Measurements from ENCODE around the gene LYST. TPM values are rescaled to one million over a fixed set of nuclear protein-coding genes. Genes with fewer than 3 reads are reported as not detected.

LYST gene
- total and polyA plus RNA-seq, 2 donors (not counting 3 experiments of a cell fraction or from before 2014, with no cell fraction given) = 3.1 to 9.6 TPM

DNA sequence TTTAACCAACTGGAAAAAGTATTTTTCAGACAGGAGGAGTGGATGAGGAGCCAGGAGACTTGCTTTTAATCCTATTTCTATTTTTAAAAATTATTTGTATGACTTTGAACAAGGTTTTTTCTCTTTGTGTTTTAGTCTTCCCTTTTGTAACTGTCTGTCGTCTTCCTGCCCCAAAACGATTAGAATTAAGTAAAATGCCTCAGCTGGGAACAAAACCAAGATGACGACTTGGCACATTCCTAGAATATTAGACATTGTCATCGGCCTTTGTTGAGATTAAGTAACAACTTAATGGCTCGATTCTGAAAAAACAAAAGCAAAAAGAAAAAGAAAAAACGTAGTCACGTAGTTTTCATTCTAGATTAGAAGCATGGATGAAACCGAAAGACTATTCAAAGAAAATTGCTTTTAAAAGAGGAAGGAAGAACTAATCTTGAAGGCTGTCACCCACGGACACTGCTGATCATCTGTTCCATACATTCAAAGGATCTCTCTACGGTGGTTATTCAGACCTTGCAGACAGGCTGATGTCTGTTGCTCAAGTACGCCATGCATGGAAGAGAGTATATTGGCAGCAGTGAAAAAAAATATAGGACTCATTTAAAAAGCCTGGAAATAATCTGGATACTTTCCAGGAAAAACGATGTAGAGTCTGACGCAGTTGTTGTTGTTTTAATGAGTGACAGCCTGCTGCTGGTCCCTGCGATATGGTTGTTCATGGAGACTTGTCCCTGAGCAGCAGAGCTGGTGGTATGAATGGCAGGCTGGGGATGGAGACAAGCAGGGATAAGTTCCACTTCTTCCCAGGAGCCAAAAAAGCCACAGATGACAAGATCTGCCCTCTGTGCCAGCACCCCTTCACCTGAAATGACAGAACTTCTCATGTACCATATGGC is 234.0 kb downstream of the LYST start:
- dilution Hi-C loops (cut with MboI; ENCODE audit: extremely low pct_ligation_motif_present, low sequenced_read_pairs) = no loop called here
- Histone ChIP-seq H3K9me3 (replicated peaks; ENCODE audit: control insufficient read depth, insufficient read depth, low read length) (no peaks in the 10 kb centered on the region), H3K9me1 (replicated peaks; ENCODE audit: control insufficient read depth, extremely low read depth, insufficient read depth, low read length) (no peaks in the 10 kb centered on the region), H3K4me2 (ENCODE audit: insufficient read depth, low read length) (peak overlapping the region; percentile 95), H3K36me3 (ENCODE audit: control insufficient read depth in 2 of 2, extremely low read depth in 1 of 2, insufficient read depth in 2 of 2, low read length in 2 of 2) (no peaks in the 10 kb centered on the region), H3K27ac (ENCODE audit: insufficient read depth, low read depth, low read length) (no peak overlapping the region), H2AFZ (ENCODE audit: low read depth, low read length) (peak overlapping the region; percentile 61), H3K4me3 (replicated peaks in 1 of 3; ENCODE audit: insufficient read depth in 1 of 3, low read depth in 1 of 3, low read length in 3 of 3) (peak overlapping the region in 2 of 3 experiments; percentile 21 to 62), H3K9ac (replicated peaks; ENCODE audit: extremely low read depth, insufficient read depth, low read length) (peak overlapping the region; percentile 29), H4K20me1 (replicated peaks; ENCODE audit: control insufficient read depth, extremely low read depth, insufficient read depth, low read length) (no peaks in the 10 kb centered on the region), H3K4me1 (ENCODE audit: control insufficient read depth, extremely low read depth, insufficient read depth, low read length) (peaks cover 2% of the 10 kb centered on the region), H3K27me3 (ENCODE audit: control insufficient read depth in 2 of 2, insufficient read depth in 2 of 2, low read length in 2 of 2) (peaks cover 0 to 2% of the 10 kb centered on the region in 2 experiments), H3K79me2 (ENCODE audit: control insufficient read depth, insufficient read depth, low read length) (no peaks in the 10 kb centered on the region)
- DNase-seq (ENCODE audit: low read depth, low spot score) = peak; percentile 80
- CTCF ChIA-PET = interaction anchor here (1.1 to 4.2 kb wide), 4 partner anchors 14 to 339 kb away, joined by 3 to 13 read pairs (median 5); no protein-coding TSS in a partner anchor
- POLR2A ChIA-PET = no interaction called here
- peak; percentile 85 for FAIRE-seq
- no TSS peak for BruUV-seq (replicated peaks)
- no peak for TF ChIP-seq MYC (IDR thresholded peaks at IDR 0.05; ENCODE audit: low read depth, low read length)
- TF ChIP-seq EZH2 (IDR thresholded peaks at IDR 0.05; ENCODE audit: borderline replicate concordance, low read depth, low read length, severe bottlenecking) = no peak
- TF ChIP-seq POLR2A (IDR thresholded peaks at IDR 0.05; ENCODE audit: low read depth, low read length) = no peak
- TF ChIP-seq, protein P1, sequence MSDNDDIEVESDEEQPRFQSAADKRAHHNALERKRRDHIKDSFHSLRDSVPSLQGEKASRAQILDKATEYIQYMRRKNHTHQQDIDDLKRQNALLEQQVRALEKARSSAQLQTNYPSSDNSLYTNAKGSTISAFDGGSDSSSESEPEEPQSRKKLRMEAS (IDR thresholded peaks at IDR 0.05; ENCODE audit: insufficient read depth, insufficient read length) = no peak
- no peak for TF ChIP-seq CTCF (IDR thresholded peaks at IDR 0.05; ENCODE audit: extremely low read depth in 1 of 2, insufficient read depth in 1 of 2, low read depth in 1 of 2, low read length in 2 of 2)
- TF ChIP-seq FOS (IDR thresholded peaks at IDR 0.05; ENCODE audit: borderline replicate concordance, insufficient read depth, low read length) = no peak
- TF ChIP-seq POLR2AphosphoS5 (IDR thresholded peaks at IDR 0.05; ENCODE audit: insufficient read depth, low read depth, low read length) = no peak
- TF ChIP-seq GATA2 (IDR thresholded peaks at IDR 0.05; ENCODE audit: insufficient read depth, insufficient read length, low read depth, low read length) = no peak
- TF ChIP-seq JUN (IDR thresholded peaks at IDR 0.05; ENCODE audit: borderline replicate concordance, insufficient read depth, insufficient read length, low read depth) = no peak
- intact Hi-C loops (cut with micrococcal nuclease) = loop anchor here (5.0 kb wide), 1 partner anchor 575 kb away; no protein-coding TSS in a partner anchor
